NCI-H446 (cell line): ENCODE data around the gene USB1.

Source experiments
- DNase-seq, 2 experiments: peaks; one replicate each; lab custom pipeline; 2025; lab: John Stamatoyannopoulos, UW

Gene USB1

DNA sequence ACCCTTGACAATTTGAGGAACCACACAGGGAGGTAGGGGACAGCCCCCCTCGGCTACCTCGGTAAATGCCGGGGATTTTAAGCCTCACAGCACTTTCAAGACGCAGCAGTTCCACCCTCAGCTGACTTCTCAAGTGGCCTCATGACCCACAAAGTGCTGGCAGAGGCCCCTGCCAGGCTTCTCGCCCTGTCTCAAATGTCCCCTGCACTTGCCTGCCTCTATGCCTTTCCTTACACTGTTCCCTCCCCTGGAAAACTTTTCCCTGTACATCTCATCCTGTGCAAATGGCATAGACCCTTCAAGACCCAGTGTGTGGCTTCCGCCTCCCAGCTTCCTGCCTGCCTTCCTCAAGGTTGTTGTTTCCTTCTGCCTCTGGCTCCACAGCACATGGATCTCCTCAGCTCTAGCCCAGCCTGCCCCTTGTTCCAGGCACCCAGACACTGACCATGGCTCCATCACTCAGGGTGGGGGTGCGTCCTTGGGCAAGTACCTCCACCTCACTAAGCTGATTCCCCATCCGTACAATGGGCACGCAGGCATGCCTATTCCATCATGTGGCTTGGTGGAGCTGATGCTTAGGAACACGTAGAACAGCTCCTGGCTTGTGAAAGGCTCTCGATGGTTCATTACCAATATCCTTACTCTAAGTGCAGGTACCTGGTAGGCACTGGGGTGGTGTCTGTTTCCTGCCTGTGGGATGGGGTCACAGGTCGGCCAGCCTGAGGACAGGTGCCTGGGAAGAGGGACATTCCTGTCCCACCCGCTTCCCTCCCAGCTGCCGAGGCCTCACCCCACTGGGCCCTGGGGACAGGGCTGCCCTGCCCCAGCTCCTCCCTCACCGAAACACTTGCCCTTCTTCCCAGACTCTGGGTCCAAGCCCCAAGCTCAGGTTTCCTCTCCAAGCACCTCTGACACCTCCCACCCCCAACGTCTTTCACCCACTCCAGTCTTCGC lies 48.3 kb downstream of the USB1 start:
- DNase-seq = no peak

DNA sequence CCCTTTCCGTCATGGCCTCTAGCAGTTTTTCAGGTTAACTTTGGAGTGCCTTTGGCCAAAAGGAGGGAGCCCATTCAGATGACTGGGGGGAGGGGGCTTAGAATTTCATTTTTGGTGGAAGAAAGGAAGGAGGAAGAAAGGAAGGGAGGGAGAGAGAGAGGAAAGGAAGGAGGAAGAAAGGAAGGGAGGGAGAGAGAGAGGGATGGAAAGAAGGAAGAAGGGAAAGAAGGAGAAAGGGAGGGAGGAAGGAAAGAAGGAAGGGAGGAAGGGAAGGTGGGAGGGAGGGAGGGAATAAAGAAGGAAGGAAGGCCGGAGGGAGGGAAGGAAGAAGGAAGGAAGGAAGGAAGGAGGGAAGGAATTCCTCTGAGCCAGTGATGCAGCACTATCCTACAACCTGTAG lies 50.1 kb downstream of the USB1 start:
- no peak for DNase-seq

DNA sequence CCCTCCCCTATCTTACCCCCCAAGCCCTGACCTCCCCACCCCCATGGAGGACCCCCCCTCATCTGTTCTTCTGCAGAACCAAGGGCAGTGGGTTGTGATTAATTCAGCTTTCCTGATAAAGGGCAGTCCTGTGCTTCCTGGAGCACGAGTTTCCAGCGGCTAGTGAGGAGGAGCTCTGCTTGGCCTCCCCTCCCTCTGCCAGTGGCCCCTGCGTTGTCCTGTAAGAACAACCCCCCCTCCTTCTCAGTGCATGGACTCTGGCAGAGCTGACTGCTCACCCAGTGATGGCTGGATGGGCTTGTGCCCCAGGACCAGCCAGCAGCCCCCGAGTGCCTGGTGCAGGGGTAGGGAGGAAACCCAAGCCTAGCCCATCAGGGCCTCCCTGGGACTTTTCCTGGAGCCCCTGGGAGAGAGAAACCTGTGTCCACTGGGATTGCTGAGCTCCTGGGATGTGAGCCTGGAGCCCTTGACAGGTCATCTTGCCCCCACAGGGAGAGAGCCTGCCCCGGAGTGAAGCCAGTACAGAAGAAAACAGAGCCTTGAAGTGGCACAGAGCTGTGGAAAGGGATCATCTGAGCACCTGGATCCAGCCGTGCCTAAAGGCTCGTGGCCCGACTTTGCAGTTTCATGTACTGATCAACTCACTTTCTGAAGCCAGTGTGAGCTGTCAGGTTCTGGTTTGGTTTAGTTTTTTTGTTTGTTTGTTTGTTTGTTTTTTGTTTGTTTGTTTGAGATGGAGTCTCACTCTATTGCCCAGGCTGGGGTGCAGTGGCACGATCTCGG lies 50.8 kb downstream of the USB1 start:
- DNase-seq = no peak

DNA sequence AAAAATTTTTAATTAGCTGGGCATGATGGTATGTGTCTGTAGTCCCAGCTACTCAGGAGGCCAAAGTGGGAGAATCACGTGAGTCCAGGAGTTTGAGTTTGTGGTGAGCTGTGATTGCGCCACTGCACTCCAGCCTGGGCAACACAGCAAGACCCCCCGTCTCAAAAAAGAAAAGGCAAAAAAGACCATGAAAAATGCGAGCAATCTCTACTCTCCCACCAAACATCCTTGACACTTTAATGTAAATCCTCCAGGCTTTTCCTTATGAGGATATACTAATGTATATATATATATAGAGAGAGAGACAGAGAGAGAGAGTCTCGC lies 52.4 kb downstream of the USB1 start:
- no peak for DNase-seq

DNA sequence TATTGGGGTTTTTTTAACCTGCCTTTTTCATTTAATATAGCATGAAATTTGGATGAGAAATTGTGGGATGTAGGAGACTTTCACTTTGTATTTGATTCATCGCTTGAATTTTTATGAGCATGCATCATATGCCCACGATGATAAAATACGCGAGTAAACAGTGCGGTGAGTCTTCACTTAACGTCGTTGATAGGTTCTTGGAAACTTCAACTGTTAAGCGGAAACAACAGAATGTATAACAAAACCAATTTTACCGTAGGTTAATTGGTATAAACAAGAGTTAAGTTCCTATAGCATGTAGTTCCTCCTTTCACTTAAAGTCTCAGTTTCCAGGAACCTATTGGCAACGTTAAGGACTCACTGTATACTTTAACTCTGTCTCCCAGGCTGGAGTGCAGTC lies 53.1 kb downstream of the USB1 start:
- no peak for DNase-seq

DNA sequence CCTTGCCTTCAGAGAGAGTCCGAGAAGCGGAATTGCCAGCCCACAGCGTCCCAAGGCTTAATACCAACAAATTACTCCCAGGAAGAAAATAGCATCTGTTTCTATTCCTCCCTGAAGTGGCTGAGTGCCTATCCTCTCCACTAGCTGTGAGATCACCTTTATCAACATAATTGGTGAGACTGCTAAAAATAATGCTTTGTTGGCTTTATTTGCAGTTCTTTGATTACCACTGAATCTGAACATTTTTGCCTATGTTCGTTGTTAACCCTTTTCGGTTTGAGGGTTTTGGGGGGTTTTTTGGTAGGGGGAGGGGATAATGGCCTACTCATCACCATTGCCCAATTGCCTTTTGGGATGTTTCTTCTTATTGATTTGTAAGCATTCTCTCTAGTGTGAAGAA lies 55.4 kb downstream of the USB1 start:
- DNase-seq = no peak

DNA sequence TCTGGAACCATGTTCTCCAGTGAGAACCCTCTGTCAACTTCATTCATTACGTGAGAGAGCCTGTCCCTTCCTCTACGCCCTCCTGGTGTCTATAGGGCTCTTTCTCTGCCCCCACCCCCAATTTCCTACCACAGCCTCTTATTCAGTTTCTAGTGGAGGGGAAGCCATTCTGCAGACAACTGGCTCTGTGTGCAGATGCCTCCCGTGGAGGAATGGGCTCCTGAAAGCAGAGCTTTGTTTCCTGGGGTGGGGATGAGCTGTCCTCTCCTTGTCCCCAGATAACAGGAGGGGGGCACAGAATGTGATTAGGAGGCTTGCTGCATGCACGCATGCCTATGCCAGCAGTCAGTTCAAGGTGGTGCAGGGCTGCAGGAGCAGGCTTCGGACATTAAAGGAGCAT lies 55.9 kb downstream of the USB1 start:
- DNase-seq = no peak

DNA sequence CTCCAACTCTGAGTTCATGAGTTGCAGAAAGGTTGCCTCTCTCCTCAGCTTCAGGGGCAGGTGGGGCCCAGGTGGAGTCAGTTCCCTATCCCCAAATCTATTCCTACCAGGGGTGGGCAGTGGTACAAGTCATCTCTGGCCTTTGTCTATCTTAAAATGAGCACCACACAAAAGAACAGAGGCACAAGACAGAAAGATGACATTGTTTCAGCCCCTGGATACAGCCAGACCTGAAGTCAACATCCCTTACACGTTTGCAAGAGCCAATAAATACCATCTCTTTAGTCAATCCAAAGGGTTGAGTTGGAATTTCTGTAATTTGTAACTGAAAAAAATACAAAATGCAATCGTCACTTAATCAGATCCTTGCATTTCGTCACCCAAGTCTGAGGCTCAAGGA lies 56.6 kb downstream of the USB1 start:
- DNase-seq = no peak

DNA sequence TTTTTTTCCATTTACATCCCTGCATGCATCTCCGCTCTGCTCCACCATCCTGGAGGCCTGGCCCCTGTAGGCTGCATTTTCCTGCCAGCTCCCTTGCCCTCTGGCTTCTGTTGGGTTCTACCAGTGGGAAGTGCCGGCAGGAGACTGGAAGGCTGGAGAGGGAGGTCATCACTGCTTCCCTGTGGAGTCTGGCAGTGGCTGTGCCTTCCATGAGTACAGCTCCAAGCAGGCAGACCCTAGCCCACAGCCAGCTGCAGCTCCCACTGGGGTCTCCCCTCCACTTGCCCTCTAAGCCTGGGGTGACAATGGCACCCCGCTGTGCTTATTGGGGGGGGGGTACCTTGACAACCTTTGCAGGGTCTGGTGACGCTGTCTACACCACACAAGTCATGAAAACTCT lies 61.6 kb downstream of the USB1 start:
- no peak for DNase-seq

DNA sequence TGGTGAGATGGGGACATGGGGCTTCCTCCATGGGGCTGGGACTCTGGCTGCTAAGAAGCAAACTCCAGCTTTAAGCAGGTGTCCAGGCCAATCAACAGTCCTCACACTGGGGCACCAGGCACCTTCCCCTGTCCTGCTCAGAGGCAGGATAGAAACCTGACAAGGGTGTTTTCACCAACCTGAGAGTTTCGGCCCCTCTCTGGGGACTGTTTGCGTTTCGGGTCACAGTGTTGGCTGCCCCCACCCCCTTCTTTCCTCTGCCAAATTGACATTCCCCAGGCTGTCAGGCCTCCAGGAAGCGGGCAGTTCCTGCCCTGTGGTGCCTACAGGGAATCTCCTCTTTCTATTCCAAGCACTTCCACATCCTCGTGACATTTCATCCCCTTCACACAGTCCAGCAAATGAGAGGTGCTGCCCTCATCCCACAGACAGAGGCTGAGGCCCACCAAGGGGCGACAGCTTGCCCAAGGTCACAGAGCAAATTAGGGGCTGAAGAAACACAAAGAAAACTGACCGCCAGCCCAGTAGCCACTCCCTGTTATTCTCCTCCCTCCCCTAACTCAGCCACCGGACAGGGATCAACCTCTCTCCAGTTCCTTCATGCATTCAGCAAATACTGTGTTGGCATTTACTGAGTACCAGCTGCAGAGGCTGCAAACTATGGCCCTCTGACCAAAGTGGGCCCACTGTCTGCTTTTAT lies 62.3 kb downstream of the USB1 start:
- DNase-seq = no peak

DNA sequence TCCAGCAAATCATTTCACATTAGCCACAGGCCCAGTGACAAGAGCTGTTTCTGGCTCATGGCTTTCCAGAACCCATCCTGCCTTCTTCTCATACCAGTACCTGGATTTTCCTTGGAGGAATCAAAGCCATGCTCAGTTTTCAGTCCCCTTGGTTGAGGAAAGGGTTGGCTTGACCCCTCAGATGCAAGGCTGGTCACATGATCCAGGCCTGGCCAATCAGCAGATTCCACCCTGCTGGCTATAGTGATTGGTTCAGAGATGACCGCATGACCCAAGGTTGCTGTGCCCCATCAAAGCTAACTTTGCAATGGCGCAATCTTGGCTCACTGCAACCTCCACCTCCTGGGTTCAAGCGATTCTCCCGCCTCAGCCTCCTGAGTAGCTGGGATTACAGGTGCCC lies 69.4 kb downstream of the USB1 start:
- no peak for DNase-seq
